ENCODE results near the gene KRT86.

KRT86 gene

GRCh38 chr12:52229836-52230343 is 44.6 kb upstream of the KRT86 start:
- H3K4me3 ChIP-seq (ENCODE audit: low read length): no peak overlapping the region
- H3K27me3 ChIP-seq (ENCODE audit: control insufficient read depth, low read length): no peaks in the 10 kb centered on the region; the same call in none of the 2 replicates
- H3K4me2 ChIP-seq (ENCODE audit: low read length): no peak overlapping the region
- no peaks in the 10 kb centered on the region for H4K20me1 ChIP-seq (ENCODE audit: control insufficient read depth, insufficient read depth, low read depth, low read length)
- no peak for TF ChIP-seq CTCF (IDR thresholded peaks at IDR 0.05; ENCODE audit: low read depth, low read length, poor library complexity, severe bottlenecking)
- TF ChIP-seq EZH2phosphoT487 (IDR thresholded peaks at IDR 0.05; ENCODE audit: borderline replicate concordance, low read length): no peak
- H3K27ac ChIP-seq (ENCODE audit: low read depth, low read length): no peak overlapping the region
- H3K9me3 ChIP-seq (ENCODE audit: control insufficient read depth, insufficient read depth, low read length): no peaks in the 10 kb centered on the region
- H3K4me1 ChIP-seq (ENCODE audit: control insufficient read depth, low read length): no peaks in the 10 kb centered on the region
- H3K9me2 ChIP-seq (replicated peaks; ENCODE audit: control insufficient read depth, low read length): no peaks in the 10 kb centered on the region
- no peaks in the 10 kb centered on the region for H3F3A ChIP-seq (ENCODE audit: control insufficient read depth, insufficient read depth)
- H3K36me3 ChIP-seq (ENCODE audit: control insufficient read depth, low read length): no peaks in the 10 kb centered on the region
- H3K79me2 ChIP-seq (ENCODE audit: control insufficient read depth, low read length): no peaks in the 10 kb centered on the region

- no peak overlapping the region for H3K4me3 ChIP-seq (ENCODE audit: low read length)
- H3K27me3 ChIP-seq (ENCODE audit: control insufficient read depth, low read length): no peaks in the 10 kb centered on the region; the same call in none of the 2 replicates
- H4K20me1 ChIP-seq (ENCODE audit: control insufficient read depth, insufficient read depth, low read depth, low read length): no peaks in the 10 kb centered on the region
- H3K79me2 ChIP-seq (ENCODE audit: control insufficient read depth, low read length): no peaks in the 10 kb centered on the region
- H3K27ac ChIP-seq (ENCODE audit: low read depth, low read length): no peak overlapping the region
- H3K9me3 ChIP-seq (ENCODE audit: control insufficient read depth, insufficient read depth, low read length): no peaks in the 10 kb centered on the region
- H3K9me2 ChIP-seq (replicated peaks; ENCODE audit: control insufficient read depth, low read length): no peaks in the 10 kb centered on the region
- TF ChIP-seq CTCF (IDR thresholded peaks at IDR 0.05; ENCODE audit: low read depth, low read length, poor library complexity, severe bottlenecking) (no peak), EZH2phosphoT487 (IDR thresholded peaks at IDR 0.05; ENCODE audit: borderline replicate concordance, low read length) (no peak)
- no peaks in the 10 kb centered on the region for H3K4me1 ChIP-seq (ENCODE audit: control insufficient read depth, low read length)
- H3K36me3 ChIP-seq (ENCODE audit: control insufficient read depth, low read length): no peaks in the 10 kb centered on the region
- no peaks in the 10 kb centered on the region for H3F3A ChIP-seq (ENCODE audit: control insufficient read depth, insufficient read depth)
- no peak overlapping the region for H3K4me2 ChIP-seq (ENCODE audit: low read length)
Measured at GRCh38 chr12:52230364-52231281, 43.8 kb upstream of the KRT86 start.

GRCh38 chr12:52231305-52232202 is 42.9 kb upstream of the KRT86 start:
- H3K27ac ChIP-seq (ENCODE audit: low read depth, low read length): no peak overlapping the region
- H4K20me1 ChIP-seq (ENCODE audit: control insufficient read depth, insufficient read depth, low read depth, low read length): no peaks in the 10 kb centered on the region
- H3F3A ChIP-seq (ENCODE audit: control insufficient read depth, insufficient read depth): no peaks in the 10 kb centered on the region
- no peaks in the 10 kb centered on the region for H3K4me1 ChIP-seq (ENCODE audit: control insufficient read depth, low read length)
- H3K27me3 ChIP-seq (ENCODE audit: control insufficient read depth, low read length): no peaks in the 10 kb centered on the region; the same call in none of the 2 replicates
- no peak overlapping the region for H3K4me3 ChIP-seq (ENCODE audit: low read length)
- TF ChIP-seq EZH2phosphoT487 (IDR thresholded peaks at IDR 0.05; ENCODE audit: borderline replicate concordance, low read length) (no peak), CTCF (IDR thresholded peaks at IDR 0.05; ENCODE audit: low read depth, low read length, poor library complexity, severe bottlenecking) (no peak)
- H3K36me3 ChIP-seq (ENCODE audit: control insufficient read depth, low read length): no peaks in the 10 kb centered on the region
- H3K4me2 ChIP-seq (ENCODE audit: low read length): no peak overlapping the region
- no peaks in the 10 kb centered on the region for H3K79me2 ChIP-seq (ENCODE audit: control insufficient read depth, low read length)
- H3K9me2 ChIP-seq (replicated peaks; ENCODE audit: control insufficient read depth, low read length): no peaks in the 10 kb centered on the region
- H3K9me3 ChIP-seq (ENCODE audit: control insufficient read depth, insufficient read depth, low read length): no peaks in the 10 kb centered on the region
